Myocyte (in vitro differentiated cells): ENCODE measurements around the gene GORASP1. TPM values are rescaled to one million over a fixed set of nuclear protein-coding genes. Genes with fewer than 3 reads are reported as not detected.

Source experiments
- DNase-seq: peaks from one replicate; pipeline ENCODE4 v3.0.0-alpha.2; 2012; ENCODE audit warnings: low read depth
- polyA plus RNA-seq: library from polyadenylated mRNA; unstranded; fragments of >200 nt; gene quantifications from one replicate; pipeline ENCODE4 v1.2.1, GENCODE V29; 2012; ENCODE audit warnings: missing spikeins
- total RNA-seq: library from RNA; depleted of rRNA; stranded (reverse); fragments of >200 nt; gene quantifications from 2 replicates; pipeline ENCODE4 v1.2.3, GENCODE V29; 2014

The GORASP1 gene
- total RNA-seq = 50.7 and 56.9 TPM in 2 replicates
- 56.3 TPM for polyA plus RNA-seq

- DNase-seq = peak; percentile 94
Measured at GRCh38 chr3:39107388-39108199, at the start of gene GORASP1, which contains the start of gene TTC21A. Gene GORASP1, minus strand, starts transcription at chr3:39107627. Its CDS starts 86 bp downstream, at chr3:39107541. Gene TTC21A, plus strand, starts transcription at chr3:39107680. Its CDS starts 158 bp downstream, at chr3:39107838.

- DNase-seq = no peak
Measured at GRCh38 chr3:39156421-39156820, 49.0 kb upstream of the GORASP1 start.

GRCh38 chr3:39154280-39155021 lies 47.0 kb upstream of the GORASP1 start:
- DNase-seq = no peak

- no peak for DNase-seq
Measured at GRCh38 chr3:39153977-39154279, 46.5 kb upstream of the GORASP1 start.

- peak; percentile 93 for DNase-seq
Measured at GRCh38 chr3:39150803-39151631, 43.6 kb upstream of the GORASP1 start.

- DNase-seq = peak; percentile 48
Measured at GRCh38 chr3:39150148-39150802, 42.8 kb upstream of the GORASP1 start.

GRCh38 chr3:39149498-39150147 lies 42.2 kb upstream of the GORASP1 start:
- no peak for DNase-seq

- no peak for DNase-seq
Measured at GRCh38 chr3:39149059-39149455, 41.6 kb upstream of the GORASP1 start.

GRCh38 chr3:39148435-39149058 lies 41.1 kb upstream of the GORASP1 start:
- DNase-seq = no peak

- peak; percentile 47 for DNase-seq
Measured at GRCh38 chr3:39147711-39148434, 40.4 kb upstream of the GORASP1 start.

- peak; percentile 98 for DNase-seq
Measured at GRCh38 chr3:39146611-39147591, 39.5 kb upstream of the GORASP1 start.

GRCh38 chr3:39146083-39146501 lies 38.7 kb upstream of the GORASP1 start:
- DNase-seq = no peak

GRCh38 chr3:39144748-39145380 lies 37.4 kb upstream of the GORASP1 start:
- no peak for DNase-seq

- no peak for DNase-seq
Measured at GRCh38 chr3:39144095-39144747, 36.8 kb upstream of the GORASP1 start.

GRCh38 chr3:39143051-39143885 lies 35.8 kb upstream of the GORASP1 start:
- peak; percentile 48 for DNase-seq

- DNase-seq = peak; percentile 85
Measured at GRCh38 chr3:39142067-39142466, 34.6 kb upstream of the GORASP1 start.
